ENCODE measurements around the gene ATG7. TPM values are rescaled to one million over a fixed set of nuclear protein-coding genes. Genes with fewer than 3 reads are reported as not detected.

ATG7 gene
- 23.0 TPM for total RNA-seq (ENCODE audit: unreplicated experiment)
- long read RNA-seq, full-length matches to known transcripts, result 3 of 6 reads
- long read RNA-seq, partial matches to known transcripts, result 1 of 6 reads
- long read RNA-seq, other reads (novel, unspliced or antisense), result 2 of 6 reads

GRCh38 chr3:11271986-11272904 is at the start of gene ATG7:
ATG7 (plus strand) TSS chr3:11272397; CDS start chr3:11298696, 26,299 bp downstream.
- peak; percentile 98 for DNase-seq
- H3K36me3 Mint-ChIP-seq (ENCODE audit: unreplicated experiment), result no peaks in the 10 kb centered on the region
- peaks cover 5% of the 10 kb centered on the region for H3K9me3 Mint-ChIP-seq (ENCODE audit: unreplicated experiment)
- H3K27me3 Mint-ChIP-seq (ENCODE audit: unreplicated experiment), result peaks cover 7% of the 10 kb centered on the region
- H3K4me3 Mint-ChIP-seq (ENCODE audit: unreplicated experiment), result peak within 1 kb of the TSS; percentile 97
- peak within 1 kb of the TSS; percentile 98 for H3K27ac Mint-ChIP-seq (ENCODE audit: unreplicated experiment)
- TF ChIP-seq CTCF (IDR thresholded peaks at IDR 0.05; ENCODE audit: partially characterized antibody, unreplicated experiment), result no peak
- peaks cover 4% of the 10 kb centered on the region for H3K4me1 Mint-ChIP-seq (ENCODE audit: low read depth, unreplicated experiment)

GRCh38 chr3:11224010-11224409 is 48.2 kb upstream of the ATG7 start:
- no peak for TF ChIP-seq CTCF (IDR thresholded peaks at IDR 0.05; ENCODE audit: partially characterized antibody, unreplicated experiment)
- Mint-ChIP-seq H3K4me3 (ENCODE audit: unreplicated experiment) (no peak overlapping the region), H3K27ac (ENCODE audit: unreplicated experiment) (no peak overlapping the region), H3K4me1 (ENCODE audit: low read depth, unreplicated experiment) (no peaks in the 10 kb centered on the region), H3K9me3 (ENCODE audit: unreplicated experiment) (no peaks in the 10 kb centered on the region), H3K36me3 (ENCODE audit: unreplicated experiment) (no peaks in the 10 kb centered on the region), H3K27me3 (ENCODE audit: unreplicated experiment) (no peaks in the 10 kb centered on the region)
- DNase-seq, result no peak

GRCh38 chr3:11224870-11225229 is 47.3 kb upstream of the ATG7 start:
- no peaks in the 10 kb centered on the region for H3K9me3 Mint-ChIP-seq (ENCODE audit: unreplicated experiment)
- no peak for DNase-seq
- H3K4me1 Mint-ChIP-seq (ENCODE audit: low read depth, unreplicated experiment), result no peaks in the 10 kb centered on the region
- no peak overlapping the region for H3K4me3 Mint-ChIP-seq (ENCODE audit: unreplicated experiment)
- TF ChIP-seq CTCF (IDR thresholded peaks at IDR 0.05; ENCODE audit: partially characterized antibody, unreplicated experiment), result no peak
- no peaks in the 10 kb centered on the region for H3K36me3 Mint-ChIP-seq (ENCODE audit: unreplicated experiment)
- peaks cover under 1% of the 10 kb centered on the region for H3K27me3 Mint-ChIP-seq (ENCODE audit: unreplicated experiment)
- H3K27ac Mint-ChIP-seq (ENCODE audit: unreplicated experiment), result no peak overlapping the region

- no peaks in the 10 kb centered on the region for H3K36me3 Mint-ChIP-seq (ENCODE audit: unreplicated experiment)
- no peaks in the 10 kb centered on the region for H3K4me1 Mint-ChIP-seq (ENCODE audit: low read depth, unreplicated experiment)
- no peaks in the 10 kb centered on the region for H3K9me3 Mint-ChIP-seq (ENCODE audit: unreplicated experiment)
- peaks cover 2% of the 10 kb centered on the region for H3K27me3 Mint-ChIP-seq (ENCODE audit: unreplicated experiment)
- no peak for TF ChIP-seq CTCF (IDR thresholded peaks at IDR 0.05; ENCODE audit: partially characterized antibody, unreplicated experiment)
- H3K4me3 Mint-ChIP-seq (ENCODE audit: unreplicated experiment), result no peak overlapping the region
- DNase-seq, result no peak
- H3K27ac Mint-ChIP-seq (ENCODE audit: unreplicated experiment), result no peak overlapping the region
Observed at GRCh38 chr3:11226042-11226370, 46.2 kb upstream of the ATG7 start.

GRCh38 chr3:11228041-11228440 is 44.2 kb upstream of the ATG7 start:
- no peak for DNase-seq
- Mint-ChIP-seq H3K27ac (ENCODE audit: unreplicated experiment) (no peak overlapping the region), H3K4me1 (ENCODE audit: low read depth, unreplicated experiment) (no peaks in the 10 kb centered on the region), H3K27me3 (ENCODE audit: unreplicated experiment) (peaks cover 2% of the 10 kb centered on the region), H3K9me3 (ENCODE audit: unreplicated experiment) (no peaks in the 10 kb centered on the region), H3K4me3 (ENCODE audit: unreplicated experiment) (no peak overlapping the region), H3K36me3 (ENCODE audit: unreplicated experiment) (no peaks in the 10 kb centered on the region)
- TF ChIP-seq CTCF (IDR thresholded peaks at IDR 0.05; ENCODE audit: partially characterized antibody, unreplicated experiment), result no peak
